Measurements from ENCODE around the gene FCGR2B.
"Not testable (repeated sequence)": the region's sequence is repeated elsewhere in the genome, so short reads cannot be mapped to it uniquely, and the experiment has no call there.

FCGR2B gene

GRCh38 chr1:161706113-161706481 is 43.2 kb downstream of the FCGR2B start:
- no peak for DNase-seq (ENCODE audit: low read depth)

- DNase-seq (ENCODE audit: low read depth), result no peak
Measured at GRCh38 chr1:161706482-161707347, 43.8 kb downstream of the FCGR2B start, which contains the start of gene FCRLA. FCRLA (plus strand) TSS chr1:161707229; CDS start chr1:161707265, 36 bp downstream.

GRCh38 chr1:161707503-161707902 is 44.6 kb downstream of the FCGR2B start:
- DNase-seq (ENCODE audit: low read depth), result no peak

- no peak for DNase-seq (ENCODE audit: low read depth)
Measured at GRCh38 chr1:161709373-161709772, 46.4 kb downstream of the FCGR2B start.

- DNase-seq (ENCODE audit: low read depth), result no peak
Measured at GRCh38 chr1:161710560-161710959, 47.6 kb downstream of the FCGR2B start.

- no peak for DNase-seq (ENCODE audit: low read depth)
Measured at GRCh38 chr1:161718559-161719324, 55.8 kb downstream of the FCGR2B start.

GRCh38 chr1:161719325-161719611 is 56.3 kb downstream of the FCGR2B start:
- no peak for DNase-seq (ENCODE audit: low read depth)

GRCh38 chr1:161720422-161720821 is 57.5 kb downstream of the FCGR2B start:
- no peak for DNase-seq (ENCODE audit: low read depth)

- no peak for DNase-seq (ENCODE audit: low read depth)
Measured at GRCh38 chr1:161720956-161721737, 58.2 kb downstream of the FCGR2B start, which contains the start of gene FCRLB. FCRLB (plus strand) TSS chr1:161721544; CDS start chr1:161722673, 1,129 bp downstream.

- no peak for DNase-seq (ENCODE audit: low read depth)
Measured at GRCh38 chr1:161721738-161722343, 58.9 kb downstream of the FCGR2B start.

- no peak for DNase-seq (ENCODE audit: low read depth)
Measured at GRCh38 chr1:161722406-161722805, 59.5 kb downstream of the FCGR2B start.

- no peak for DNase-seq (ENCODE audit: low read depth)
Measured at GRCh38 chr1:161723459-161724141, 60.7 kb downstream of the FCGR2B start.

- DNase-seq (ENCODE audit: low read depth), result not testable (repeated sequence)
Measured at GRCh38 chr1:161725258-161725907, 62.4 kb downstream of the FCGR2B start.

- peak; percentile 10 for DNase-seq (ENCODE audit: low read depth)
Measured at GRCh38 chr1:161725908-161726472, 63.0 kb downstream of the FCGR2B start.

GRCh38 chr1:161726473-161727255 is 63.7 kb downstream of the FCGR2B start:
- DNase-seq (ENCODE audit: low read depth), result peak; percentile 42

GRCh38 chr1:161727256-161727924 is 64.4 kb downstream of the FCGR2B start:
- peak; percentile 8 for DNase-seq (ENCODE audit: low read depth)
